ENCODE results near the gene RYR2. TPM values are rescaled to one million over a fixed set of nuclear protein-coding genes. Genes with fewer than 3 reads are reported as not detected.

Gene RYR2
- not detected in 2 replicates for polyA plus RNA-seq (2011; rRNA removed)
- polyA minus RNA-seq (2011; rRNA and poly(A)+ RNA removed) = not detected in 2 replicates

- Histone ChIP-seq H3K9me3 (ENCODE audit: control insufficient read depth, insufficient read depth, low read length) (no peaks in the 10 kb centered on the region; the same call in 1 of the 2 replicates), H3K27me3 (ENCODE audit: control insufficient read depth, insufficient read depth, low read length) (peaks cover 12% of the 10 kb centered on the region), H3K4me3 (ENCODE audit: low read depth, low read length) (no peak within 1 kb of the TSS), H3K27ac (ENCODE audit: low read depth, low read length) (no peak within 1 kb of the TSS)
- ChIA-PET POLR2A (no interaction called here), CTCF (no interaction called here)
- TF ChIP-seq, protein P1, sequence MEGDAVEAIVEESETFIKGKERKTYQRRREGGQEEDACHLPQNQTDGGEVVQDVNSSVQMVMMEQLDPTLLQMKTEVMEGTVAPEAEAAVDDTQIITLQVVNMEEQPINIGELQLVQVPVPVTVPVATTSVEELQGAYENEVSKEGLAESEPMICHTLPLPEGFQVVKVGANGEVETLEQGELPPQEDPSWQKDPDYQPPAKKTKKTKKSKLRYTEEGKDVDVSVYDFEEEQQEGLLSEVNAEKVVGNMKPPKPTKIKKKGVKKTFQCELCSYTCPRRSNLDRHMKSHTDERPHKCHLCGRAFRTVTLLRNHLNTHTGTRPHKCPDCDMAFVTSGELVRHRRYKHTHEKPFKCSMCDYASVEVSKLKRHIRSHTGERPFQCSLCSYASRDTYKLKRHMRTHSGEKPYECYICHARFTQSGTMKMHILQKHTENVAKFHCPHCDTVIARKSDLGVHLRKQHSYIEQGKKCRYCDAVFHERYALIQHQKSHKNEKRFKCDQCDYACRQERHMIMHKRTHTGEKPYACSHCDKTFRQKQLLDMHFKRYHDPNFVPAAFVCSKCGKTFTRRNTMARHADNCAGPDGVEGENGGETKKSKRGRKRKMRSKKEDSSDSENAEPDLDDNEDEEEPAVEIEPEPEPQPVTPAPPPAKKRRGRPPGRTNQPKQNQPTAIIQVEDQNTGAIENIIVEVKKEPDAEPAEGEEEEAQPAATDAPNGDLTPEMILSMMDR (IDR thresholded peaks at IDR 0.05; ENCODE audit: low read depth, low read length) = no peak
- DNase-seq (ENCODE audit: low read depth, low spot score) = no peak
These were observed at the start of gene RYR2 for GRCh38 chr1:237041795-237042525. RYR2 (plus strand) TSS chr1:237042184; CDS start chr1:237042522, 338 bp downstream.

- CTCF ChIA-PET = no interaction called here
These were observed 49.5 kb upstream of the RYR2 start for GRCh38 chr1:236992449-236992848.

GRCh38 chr1:236994450-236994849, 47.5 kb upstream of the RYR2 start:
- no peak for DNase-seq (ENCODE audit: low read depth, low spot score)
- no peak overlapping the region for H3K4me3 ChIP-seq (ENCODE audit: low read depth, low read length)
- POLR2A ChIA-PET = no interaction called here
- H3K27ac ChIP-seq (ENCODE audit: low read depth, low read length) = no peak overlapping the region
- peaks cover 23% of the 10 kb centered on the region for H3K9me3 ChIP-seq (ENCODE audit: control insufficient read depth, insufficient read depth, low read length)
- no peaks in the 10 kb centered on the region for H3K27me3 ChIP-seq (ENCODE audit: control insufficient read depth, insufficient read depth, low read length)
- CTCF ChIA-PET = no interaction called here
- TF ChIP-seq, protein P1 (IDR thresholded peaks at IDR 0.05; ENCODE audit: low read depth, low read length) = no peak

More at GRCh38 chr1:236992449-236992848, 49.5 kb upstream of the RYR2 start:
- TF ChIP-seq, protein P1 (IDR thresholded peaks at IDR 0.05; ENCODE audit: low read depth, low read length) = no peak
- POLR2A ChIA-PET = no interaction called here
- Histone ChIP-seq H3K27me3 (ENCODE audit: control insufficient read depth, insufficient read depth, low read length) (no peaks in the 10 kb centered on the region), H3K9me3 (ENCODE audit: control insufficient read depth, insufficient read depth, low read length) (peaks cover 16% of the 10 kb centered on the region), H3K4me3 (ENCODE audit: low read depth, low read length) (no peak overlapping the region), H3K27ac (ENCODE audit: low read depth, low read length) (no peak overlapping the region)
- no peak for DNase-seq (ENCODE audit: low read depth, low spot score)

GRCh38 chr1:236997361-236997760, 44.6 kb upstream of the RYR2 start:
- ChIA-PET CTCF (no interaction called here), POLR2A (no interaction called here)
- no peak for DNase-seq (ENCODE audit: low read depth, low spot score)
- no peak overlapping the region for H3K4me3 ChIP-seq (ENCODE audit: low read depth, low read length)
- TF ChIP-seq, protein P1 (IDR thresholded peaks at IDR 0.05; ENCODE audit: low read depth, low read length) = no peak
- no peak overlapping the region for H3K27ac ChIP-seq (ENCODE audit: low read depth, low read length)
- peaks cover 32% of the 10 kb centered on the region for H3K9me3 ChIP-seq (ENCODE audit: control insufficient read depth, insufficient read depth, low read length)
- no peaks in the 10 kb centered on the region for H3K27me3 ChIP-seq (ENCODE audit: control insufficient read depth, insufficient read depth, low read length)

DNA sequence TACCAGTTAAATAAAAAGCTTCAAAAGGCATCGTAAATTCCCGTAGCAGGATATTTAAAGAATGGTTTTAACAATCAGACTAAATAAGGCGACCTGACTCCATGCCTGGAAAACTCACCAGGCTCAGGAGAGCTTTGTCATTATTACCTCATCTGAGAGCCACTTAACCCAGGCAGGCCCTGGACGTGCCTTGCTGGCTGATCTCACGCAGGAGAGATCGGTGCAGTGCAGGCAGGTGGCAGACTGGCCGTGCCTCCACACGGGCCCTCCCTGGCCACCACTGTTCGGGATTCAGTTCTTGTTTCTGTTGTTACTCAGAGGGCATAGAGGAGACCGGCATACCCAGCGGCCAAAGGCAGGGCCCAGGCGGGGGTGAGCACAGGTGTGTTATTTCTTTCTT, 44.1 kb upstream of the RYR2 start:
- no peaks in the 10 kb centered on the region for H3K27me3 ChIP-seq (ENCODE audit: control insufficient read depth, insufficient read depth, low read length)
- H3K9me3 ChIP-seq (ENCODE audit: control insufficient read depth, insufficient read depth, low read length) = peaks cover 30% of the 10 kb centered on the region
- H3K4me3 ChIP-seq (ENCODE audit: low read depth, low read length) = no peak overlapping the region
- DNase-seq (ENCODE audit: low read depth, low spot score) = no peak
- H3K27ac ChIP-seq (ENCODE audit: low read depth, low read length) = no peak overlapping the region
- CTCF ChIA-PET = no interaction called here
- POLR2A ChIA-PET = no interaction called here
- TF ChIP-seq, protein P1 (IDR thresholded peaks at IDR 0.05; ENCODE audit: low read depth, low read length) = no peak

All from AG04450 (cell line).